SK-N-SH (cell line): ENCODE results near the gene CEP131. TPM values are rescaled to one million over a fixed set of nuclear protein-coding genes. Genes with fewer than 3 reads are reported as not detected.

ENCODE experiments used
- CTCF ChIA-PET: fragments of 300-600, 350-600 bp; formaldehyde crosslinking; extraction: SDS; loops from one replicate; lab custom pipeline; 2021; lab: Yijun Ruan, JAX
- POLR2A ChIA-PET: fragments of 350-600 bp; sonication (Branson Sonifier 250); formaldehyde crosslinking; extraction: SDS; loops from one replicate; lab custom pipeline; 2020; ENCODE audit warnings: antibody characterized with exemption, inconsistent platforms; lab: Yijun Ruan, JAX
- DNase-seq: peaks from one replicate; pipeline ENCODE4 v3.0.0; 2012
- H2AFZ ChIP-seq: fragments of 200-600 bp; sonication (generic); 2 replicates; pipeline ENCODE4 v1.8.1; 2016; ENCODE audit warnings: antibody characterized with exemption, mild to moderate bottlenecking, low read depth
- H3F3A ChIP-seq: fragments of 200-600 bp; sonication (generic); replicated peaks from 2 replicates; pipeline ENCODE3; 2016; ENCODE audit warnings: antibody characterized with exemption, mild to moderate bottlenecking; ENCODE audit not compliant: insufficient read depth
- H3K27ac ChIP-seq, 2 experiments: fragments of 200-500 bp in 1 of 2; fragments of 200-600 bp in 1 of 2; sonication (Bioruptor generic) in 1 of 2; sonication (generic), shearing (Covaris generic) in 1 of 2; 2 replicates each; pipeline versions ENCODE4 v1.5.1 to v1.6.1; 2014 to 2016; ENCODE audit warnings: low read depth in 2 of 2, inconsistent platforms in 1 of 2, low read length in 1 of 2, mild to moderate bottlenecking in 1 of 2, mixed read lengths in 1 of 2
- H3K27me3 ChIP-seq: fragments of 200-600 bp; sonication (generic), shearing (Covaris generic); 2 replicates; pipeline ENCODE4 v1.6.1; 2016; ENCODE audit warnings: mixed run types; ENCODE audit not compliant: insufficient read depth
- H3K36me3 ChIP-seq, 2 experiments: fragments of 200-500 bp in 1 of 2; fragments of 200-600 bp in 1 of 2; sonication (Bioruptor generic) in 1 of 2; sonication (generic) in 1 of 2; replicated peaks in 1 of 2; 2 replicates each; pipeline versions ENCODE3 to v1.5.1; 2014 to 2016; ENCODE audit warnings: low read length in 1 of 2, mild to moderate bottlenecking in 1 of 2; ENCODE audit not compliant: insufficient read depth in 2 of 2, control insufficient read depth in 1 of 2
- H3K4me1 ChIP-seq, 2 experiments: fragments of 200-500 bp in 1 of 2; fragments of 200-600 bp in 1 of 2; sonication (Bioruptor generic) in 1 of 2; sonication (generic), shearing (Covaris generic) in 1 of 2; 2 replicates each; pipeline versions ENCODE4 v1.5.1 to v1.6.1; 2014 to 2016; ENCODE audit warnings: low read depth in 1 of 2, low read length in 1 of 2, mixed run types in 1 of 2; ENCODE audit not compliant: insufficient read depth in 2 of 2, control insufficient read depth in 1 of 2
- H3K4me2 ChIP-seq: fragments of 200-600 bp; sonication (generic), shearing (Covaris generic); 2 replicates; pipeline ENCODE4 v1.6.1; 2017; ENCODE audit warnings: mixed run types
- H3K4me3 ChIP-seq, 2 experiments: fragments of 200-500 bp in 1 of 2; fragments of 200-600 bp in 1 of 2; sonication (Bioruptor generic) in 1 of 2; sonication (generic), shearing (Covaris generic) in 1 of 2; 2 replicates each; pipeline versions ENCODE4 v1.5.1 to v1.8.1; 2014 to 2016; ENCODE audit warnings: low read depth in 2 of 2, inconsistent platforms in 1 of 2, low read length in 1 of 2, mild to moderate bottlenecking in 1 of 2, mixed read lengths in 1 of 2, moderate library complexity in 1 of 2
- H3K79me2 ChIP-seq: fragments of 200-600 bp; sonication (generic); 2 replicates; pipeline ENCODE4 v1.8.1; 2017; ENCODE audit warnings: mild to moderate bottlenecking; ENCODE audit not compliant: insufficient read depth
- H3K9ac ChIP-seq: fragments of 200-600 bp; sonication (generic); 2 replicates; pipeline ENCODE4 v1.6.1; 2017; ENCODE audit warnings: mixed run types
- H3K9me2 ChIP-seq: fragments of 200-600 bp; sonication (generic); 2 replicates; pipeline ENCODE4 v1.6.1; 2017; ENCODE audit warnings: mixed run types
- H3K9me3 ChIP-seq: fragments of 200-600 bp; sonication (generic); 2 replicates; pipeline ENCODE4 v1.6.1; 2017; ENCODE audit warnings: mixed run types, mild to moderate bottlenecking, moderate library complexity
- H4K20me1 ChIP-seq: fragments of 200-600 bp; sonication (generic); 2 replicates; pipeline ENCODE4 v1.6.1; 2017; ENCODE audit warnings: mild to moderate bottlenecking, mixed run types; ENCODE audit not compliant: insufficient read depth
- EZH2phosphoT487 ChIP-seq: fragments of 200-600 bp; sonication (generic); IDR thresholded peaks from 2 replicates; pipeline ENCODE4 v1.6.1; 2017; ENCODE audit warnings: low read depth, mixed run types, mild to moderate bottlenecking, antibody characterized with exemption, moderate library complexity, borderline replicate concordance
- FOSL2 ChIP-seq: IDR thresholded peaks from 2 replicates; pipeline ENCODE4 v1.4.0; 2012; ENCODE audit warnings: low read depth, mild to moderate bottlenecking, moderate library complexity, borderline replicate concordance
- GABPA ChIP-seq: IDR thresholded peaks from 2 replicates; pipeline ENCODE4 v1.4.0; 2012; ENCODE audit warnings: low read depth, mild to moderate bottlenecking
- GATA2 ChIP-seq: sonication (generic); formaldehyde crosslinking; IDR thresholded peaks from 2 replicates; pipeline ENCODE4 v1.5.0; 2020; ENCODE audit warnings: mild to moderate bottlenecking, missing genetic modification reagents
- JUND ChIP-seq: IDR thresholded peaks from 2 replicates; pipeline ENCODE4 v1.4.0; 2012
- MEF2A ChIP-seq: IDR thresholded peaks from 2 replicates; pipeline ENCODE4 v1.4.0; 2012; ENCODE audit warnings: low read depth, borderline replicate concordance
- MXI1 ChIP-seq: IDR thresholded peaks from 2 replicates; pipeline ENCODE4 v1.6.1; 2012; ENCODE audit warnings: mild to moderate bottlenecking, low read depth, low read length, improper control_type of control experiment
- RAD21 ChIP-seq: IDR thresholded peaks from 2 replicates; pipeline ENCODE4 v1.6.1; 2012; ENCODE audit warnings: mild to moderate bottlenecking, low read length
- RFX5 ChIP-seq: IDR thresholded peaks from 2 replicates; pipeline ENCODE4 v1.6.1; 2012; ENCODE audit warnings: mild to moderate bottlenecking, improper control_type of control experiment, low read length
- RXRA ChIP-seq: IDR thresholded peaks from 2 replicates; pipeline ENCODE4 v1.4.0; 2012; ENCODE audit warnings: low read depth, mild to moderate bottlenecking, borderline replicate concordance
- SMC3 ChIP-seq: IDR thresholded peaks from 2 replicates; pipeline ENCODE4 v1.6.1; 2012; ENCODE audit warnings: low read depth, low read length, improper control_type of control experiment
- WGBS: methylation state at CpG from one replicate; pipeline ENCODE4 v1.1.6; 2017; ENCODE audit warnings: low lambda C conversion rate; 5-methylcytosine and 5-hydroxymethylcytosine counted together
- polyA plus RNA-seq, 3 experiments: library from polyadenylated mRNA; depleted of rRNA; stranded (reverse); fragments of >200 nt; gene quantifications; 2 replicates each; pipeline ENCODE4 v1.2.3, GENCODE V29; 2012
- TF ChIP-seq, protein P1 (sequence below): IDR thresholded peaks from 2 replicates; pipeline ENCODE4 v1.6.1; 2012; ENCODE audit warnings: mild to moderate bottlenecking, low read depth, low read length, moderate library complexity
- TF ChIP-seq, protein P2 (sequence below): fragments of 150-350 bp; IDR thresholded peaks from 2 replicates; pipeline ENCODE4 v1.6.1; 2016; ENCODE audit warnings: mild to moderate bottlenecking, low read depth, low read length
- TF ChIP-seq, protein P3 (sequence below): IDR thresholded peaks from 2 replicates; pipeline ENCODE4 v1.4.0; 2012; ENCODE audit warnings: low read depth, borderline replicate concordance
- TF ChIP-seq, protein P4 (sequence below): IDR thresholded peaks from 2 replicates; pipeline ENCODE4; 2012
- TF ChIP-seq, protein P5 (sequence below): IDR thresholded peaks from 2 replicates; pipeline ENCODE4 v1.4.0; 2012; ENCODE audit warnings: low read depth

CEP131 gene
- polyA plus RNA-seq, 1 of the 3 experiments (the other 2 are of a cell fraction), result 34.8 TPM

DNA sequence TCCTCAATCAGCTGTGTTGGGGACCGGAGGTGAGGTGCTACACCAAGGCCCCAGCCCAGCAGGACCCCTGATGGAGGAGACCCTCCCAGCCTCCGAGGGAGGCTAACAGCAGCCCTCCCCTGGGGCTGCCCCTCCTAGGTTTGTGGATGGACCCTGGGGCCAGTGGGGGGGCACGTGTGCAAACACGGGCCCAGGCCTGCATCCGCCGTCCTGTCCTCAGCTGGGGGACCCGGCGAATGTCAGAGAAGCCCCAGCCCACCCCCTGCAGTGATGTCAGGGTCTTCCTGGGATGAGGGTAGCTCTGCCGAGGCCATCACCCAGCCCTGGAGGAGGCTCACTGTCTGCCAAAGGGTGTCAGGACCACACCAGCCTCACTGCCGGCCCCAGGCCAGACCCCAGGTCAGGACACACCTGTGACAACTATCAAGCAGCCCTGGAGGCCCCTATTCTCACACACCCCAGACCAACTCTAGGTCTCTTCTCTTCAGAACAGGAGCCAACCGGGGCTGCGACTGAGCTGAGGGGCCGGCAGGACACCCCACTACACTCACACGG, 26.7 kb downstream of the CEP131 start:
- Histone ChIP-seq H3K9me3 (no peaks in the 10 kb centered on the region), H3K4me2 (no peak overlapping the region), H3K9me2 (no peaks in the 10 kb centered on the region), H3K9ac (no peak overlapping the region), H3K4me3 (no peak overlapping the region), H2AFZ (no peak overlapping the region), H3K27me3 (no peaks in the 10 kb centered on the region), H3K79me2 (no peaks in the 10 kb centered on the region), H4K20me1 (no peaks in the 10 kb centered on the region; the same call in 1 of the 2 replicates), H3K4me1 (peaks cover 0 to under 1% of the 10 kb centered on the region in 2 experiments; a peak in 1 of 4 replicates), H3K27ac (no peak overlapping the region), H3F3A (no peaks in the 10 kb centered on the region), H3K36me3 (peaks cover 0 to 51% of the 10 kb centered on the region in 2 experiments)
- DNase-seq, result no peak
- 81% methylated on average over 6 of the region's 14 CpGs for WGBS
- ChIA-PET POLR2A (no interaction called here), CTCF (interaction anchor here (0.8 to 14.7 kb wide), 7 partner anchors 8 to 94 kb away, joined by 3 to 147 read pairs (median 3); partner anchors contain the start of gene PVALEF)
- TF ChIP-seq RXRA (no peak), MEF2A (no peak)
- TF ChIP-seq, protein P1, sequence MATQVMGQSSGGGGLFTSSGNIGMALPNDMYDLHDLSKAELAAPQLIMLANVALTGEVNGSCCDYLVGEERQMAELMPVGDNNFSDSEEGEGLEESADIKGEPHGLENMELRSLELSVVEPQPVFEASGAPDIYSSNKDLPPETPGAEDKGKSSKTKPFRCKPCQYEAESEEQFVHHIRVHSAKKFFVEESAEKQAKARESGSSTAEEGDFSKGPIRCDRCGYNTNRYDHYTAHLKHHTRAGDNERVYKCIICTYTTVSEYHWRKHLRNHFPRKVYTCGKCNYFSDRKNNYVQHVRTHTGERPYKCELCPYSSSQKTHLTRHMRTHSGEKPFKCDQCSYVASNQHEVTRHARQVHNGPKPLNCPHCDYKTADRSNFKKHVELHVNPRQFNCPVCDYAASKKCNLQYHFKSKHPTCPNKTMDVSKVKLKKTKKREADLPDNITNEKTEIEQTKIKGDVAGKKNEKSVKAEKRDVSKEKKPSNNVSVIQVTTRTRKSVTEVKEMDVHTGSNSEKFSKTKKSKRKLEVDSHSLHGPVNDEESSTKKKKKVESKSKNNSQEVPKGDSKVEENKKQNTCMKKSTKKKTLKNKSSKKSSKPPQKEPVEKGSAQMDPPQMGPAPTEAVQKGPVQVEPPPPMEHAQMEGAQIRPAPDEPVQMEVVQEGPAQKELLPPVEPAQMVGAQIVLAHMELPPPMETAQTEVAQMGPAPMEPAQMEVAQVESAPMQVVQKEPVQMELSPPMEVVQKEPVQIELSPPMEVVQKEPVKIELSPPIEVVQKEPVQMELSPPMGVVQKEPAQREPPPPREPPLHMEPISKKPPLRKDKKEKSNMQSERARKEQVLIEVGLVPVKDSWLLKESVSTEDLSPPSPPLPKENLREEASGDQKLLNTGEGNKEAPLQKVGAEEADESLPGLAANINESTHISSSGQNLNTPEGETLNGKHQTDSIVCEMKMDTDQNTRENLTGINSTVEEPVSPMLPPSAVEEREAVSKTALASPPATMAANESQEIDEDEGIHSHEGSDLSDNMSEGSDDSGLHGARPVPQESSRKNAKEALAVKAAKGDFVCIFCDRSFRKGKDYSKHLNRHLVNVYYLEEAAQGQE, result no peak
- TF ChIP-seq, protein P2, sequence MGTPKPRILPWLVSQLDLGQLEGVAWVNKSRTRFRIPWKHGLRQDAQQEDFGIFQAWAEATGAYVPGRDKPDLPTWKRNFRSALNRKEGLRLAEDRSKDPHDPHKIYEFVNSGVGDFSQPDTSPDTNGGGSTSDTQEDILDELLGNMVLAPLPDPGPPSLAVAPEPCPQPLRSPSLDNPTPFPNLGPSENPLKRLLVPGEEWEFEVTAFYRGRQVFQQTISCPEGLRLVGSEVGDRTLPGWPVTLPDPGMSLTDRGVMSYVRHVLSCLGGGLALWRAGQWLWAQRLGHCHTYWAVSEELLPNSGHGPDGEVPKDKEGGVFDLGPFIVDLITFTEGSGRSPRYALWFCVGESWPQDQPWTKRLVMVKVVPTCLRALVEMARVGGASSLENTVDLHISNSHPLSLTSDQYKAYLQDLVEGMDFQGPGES, result no peak

DNA sequence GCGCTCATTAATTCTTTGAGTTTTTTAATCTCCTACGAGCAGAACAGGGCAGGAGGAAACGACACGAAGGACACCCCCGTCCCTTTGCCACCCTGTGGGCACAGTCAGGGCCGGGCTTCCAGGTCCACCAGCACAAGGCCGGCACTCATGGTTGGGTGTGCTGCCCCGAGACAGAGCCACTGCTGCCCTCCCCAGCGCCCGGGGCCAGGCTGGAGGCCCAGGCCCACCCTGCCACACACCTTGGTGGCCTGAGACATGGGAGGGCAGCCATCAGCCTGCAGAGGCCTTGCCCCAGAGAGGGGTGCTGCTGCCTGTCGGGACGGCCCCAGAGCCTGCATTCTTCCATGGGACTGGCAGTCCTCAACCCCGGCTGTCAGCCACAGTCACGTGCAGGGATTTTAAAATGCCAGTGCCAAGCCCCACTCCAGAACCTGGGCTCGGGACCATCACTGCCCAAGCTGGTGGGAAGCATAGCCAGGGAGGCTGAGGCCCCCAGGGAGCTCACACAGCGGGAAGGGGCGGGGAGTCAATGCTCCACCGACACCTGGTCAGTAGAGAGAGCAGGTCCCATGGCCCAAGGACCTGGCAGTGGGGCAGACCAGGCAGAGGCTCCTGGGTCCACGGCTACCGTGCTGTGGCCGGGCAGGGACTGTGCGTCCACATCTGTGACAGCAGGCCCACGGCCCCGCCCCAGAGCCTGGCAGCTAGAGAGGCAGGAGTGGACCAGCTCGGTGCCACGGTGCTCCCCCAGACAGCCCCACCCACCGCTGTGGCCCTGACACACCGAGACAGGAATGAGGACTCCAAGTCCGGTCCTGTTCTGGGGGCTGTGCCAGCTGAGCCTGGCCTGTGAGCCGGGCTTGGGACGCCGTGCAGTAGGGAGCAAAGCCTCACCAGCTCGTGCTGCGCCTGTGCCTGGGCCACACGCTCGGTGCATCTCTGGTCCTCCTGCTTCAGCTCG, 27.5 kb downstream of the CEP131 start:
- H3K36me3 ChIP-seq, result peaks cover 0 to 51% of the 10 kb centered on the region in 2 experiments
- ChIA-PET CTCF (interaction anchor here (1.0 to 14.7 kb wide), 5 partner anchors 8 to 82 kb away, joined by 3 to 147 read pairs (median 4); partner anchors contain the start of gene PVALEF), POLR2A (no interaction called here)
- H3K27me3 ChIP-seq, result no peaks in the 10 kb centered on the region
- H3K4me3 ChIP-seq, result no peak overlapping the region
- H3K4me1 ChIP-seq, result no peaks in the 10 kb centered on the region; a peak in 1 of 4 replicates
- H3K9ac ChIP-seq, result no peak overlapping the region
- no peaks in the 10 kb centered on the region for H3K79me2 ChIP-seq
- H4K20me1 ChIP-seq, result no peaks in the 10 kb centered on the region
- no peaks in the 10 kb centered on the region for H3K9me2 ChIP-seq
- TF ChIP-seq RFX5 (no peak), FOSL2 (no peak), RAD21 (no peak), JUND (no peak), MEF2A (no peak), MXI1 (no peak), GATA2 (CRISPR knock-in tag) (no peak), RXRA (no peak), EZH2phosphoT487 (no peak), GABPA (no peak), SMC3 (no peak)
- TF ChIP-seq, protein P3, sequence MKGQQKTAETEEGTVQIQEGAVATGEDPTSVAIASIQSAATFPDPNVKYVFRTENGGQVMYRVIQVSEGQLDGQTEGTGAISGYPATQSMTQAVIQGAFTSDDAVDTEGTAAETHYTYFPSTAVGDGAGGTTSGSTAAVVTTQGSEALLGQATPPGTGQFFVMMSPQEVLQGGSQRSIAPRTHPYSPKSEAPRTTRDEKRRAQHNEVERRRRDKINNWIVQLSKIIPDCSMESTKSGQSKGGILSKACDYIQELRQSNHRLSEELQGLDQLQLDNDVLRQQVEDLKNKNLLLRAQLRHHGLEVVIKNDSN, result no peak
- TF ChIP-seq, protein P4, sequence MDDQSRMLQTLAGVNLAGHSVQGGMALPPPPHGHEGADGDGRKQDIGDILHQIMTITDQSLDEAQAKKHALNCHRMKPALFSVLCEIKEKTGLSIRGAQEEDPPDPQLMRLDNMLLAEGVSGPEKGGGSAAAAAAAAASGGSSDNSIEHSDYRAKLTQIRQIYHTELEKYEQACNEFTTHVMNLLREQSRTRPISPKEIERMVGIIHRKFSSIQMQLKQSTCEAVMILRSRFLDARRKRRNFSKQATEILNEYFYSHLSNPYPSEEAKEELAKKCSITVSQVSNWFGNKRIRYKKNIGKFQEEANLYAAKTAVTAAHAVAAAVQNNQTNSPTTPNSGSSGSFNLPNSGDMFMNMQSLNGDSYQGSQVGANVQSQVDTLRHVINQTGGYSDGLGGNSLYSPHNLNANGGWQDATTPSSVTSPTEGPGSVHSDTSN, result no peak
- TF ChIP-seq, protein P5, sequence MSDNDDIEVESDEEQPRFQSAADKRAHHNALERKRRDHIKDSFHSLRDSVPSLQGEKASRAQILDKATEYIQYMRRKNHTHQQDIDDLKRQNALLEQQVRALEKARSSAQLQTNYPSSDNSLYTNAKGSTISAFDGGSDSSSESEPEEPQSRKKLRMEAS, result no peak
- WGBS, result 98% methylated on average over 24 of the region's 37 CpGs
- H3K4me2 ChIP-seq, result no peak overlapping the region
- H3K9me3 ChIP-seq, result no peaks in the 10 kb centered on the region
- DNase-seq, result no peak
- H3F3A ChIP-seq, result no peaks in the 10 kb centered on the region
- H3K27ac ChIP-seq, result no peak overlapping the region
- no peak overlapping the region for H2AFZ ChIP-seq
